GM12878 (cell line): ENCODE results near the gene ZBTB16. TPM values are rescaled to one million over a fixed set of nuclear protein-coding genes. Genes with fewer than 3 reads are reported as not detected.

Experiments used
- CBX5 ChIP-seq: sonication (generic); IDR thresholded peaks from 2 replicates; pipeline ENCODE4 v1.6.1; 2016; ENCODE audit warnings: low read depth, moderate library complexity, mild to moderate bottlenecking, inconsistent platforms
- CREM ChIP-seq: IDR thresholded peaks from 2 replicates; pipeline ENCODE4 v1.6.1; 2014; ENCODE audit warnings: antibody characterized with exemption, low read depth
- HDAC2 ChIP-seq: fragments of 200-600 bp; sonication (generic); IDR thresholded peaks from 2 replicates; pipeline ENCODE4 v1.6.1; 2017
- JUNB ChIP-seq: IDR thresholded peaks from 2 replicates; pipeline ENCODE4 v1.6.1; 2016; ENCODE audit warnings: antibody characterized with exemption, mild to moderate bottlenecking
- KDM1A ChIP-seq: fragments of 200-600 bp; sonication (generic); IDR thresholded peaks from 2 replicates; pipeline ENCODE4 v1.6.1; 2016; ENCODE audit warnings: borderline replicate concordance
- MEF2A ChIP-seq: IDR thresholded peaks from 2 replicates; pipeline ENCODE4 v1.6.1; 2011; ENCODE audit warnings: low read depth, mild to moderate bottlenecking, low read length, moderate library complexity; ENCODE audit not compliant: insufficient read depth
- MXI1 ChIP-seq: fragments of 150-350 bp; IDR thresholded peaks from 2 replicates; pipeline ENCODE4 v1.6.1; 2011; ENCODE audit warnings: low read depth, mild to moderate bottlenecking, inconsistent platforms, low read length, improper control_type of control experiment
- PKNOX1 ChIP-seq: fragments of 450-650 bp; IDR thresholded peaks from 2 replicates; pipeline ENCODE4 v1.6.1; 2016; ENCODE audit warnings: mild to moderate bottlenecking
- PRDM15 ChIP-seq: fragments of 450-650 bp; formaldehyde crosslinking; IDR thresholded peaks from 2 replicates; pipeline ENCODE4 v1.4.0; 2020; ENCODE audit warnings: mild to moderate bottlenecking, moderate library complexity
- RAD51 ChIP-seq: fragments of 450-650 bp; IDR thresholded peaks from 2 replicates; pipeline ENCODE4 v1.6.1; 2016; ENCODE audit warnings: moderate library complexity, mild to moderate bottlenecking, inconsistent platforms
- RB1 ChIP-seq: fragments of 450-650 bp; formaldehyde crosslinking; IDR thresholded peaks from 2 replicates; pipeline ENCODE4 v1.6.1; 2017; ENCODE audit warnings: mild to moderate bottlenecking, borderline replicate concordance
- RBBP5 ChIP-seq: fragments of 200-600 bp; sonication (generic); conservative IDR thresholded peaks from 2 replicates; pipeline ENCODE4 v1.6.1; 2016
- RUNX3 ChIP-seq: IDR thresholded peaks from 2 replicates; pipeline ENCODE4 v1.6.1; 2012; ENCODE audit warnings: low read length, inconsistent platforms
- SRF ChIP-seq, 2 experiments: IDR thresholded peaks; 2 replicates each; pipeline ENCODE4 v1.6.1; 2011; ENCODE audit warnings: low read depth in 2 of 2, low read length in 2 of 2, mild to moderate bottlenecking in 1 of 2, moderate library complexity in 1 of 2
- TCF7 ChIP-seq: IDR thresholded peaks from 2 replicates; pipeline ENCODE4 v1.6.1; 2014; ENCODE audit warnings: antibody characterized with exemption, borderline replicate concordance
- polyA plus RNA-seq, 11 experiments: library from polyadenylated mRNA; depleted of rRNA in 4 of 11; unstranded in 6 of 11; stranded (reverse) in 5 of 11; fragments of >200 nt; fragmentation: Nextera tagmentation in 4 of 11; fragmentation: Illumina TruSeq in 1 of 11; extraction: Ambion mirVana in 4 of 11; extraction: Trizol in 1 of 11; gene quantifications; 1 replicate in 1 of 11; 2 replicates in 10 of 11; pipeline versions ENCODE4 v1.2.1 to v1.2.3, GENCODE V29; 2011 to 2016; ENCODE audit warnings: inconsistent platforms in 2 of 11, missing spikeins in 2 of 11, low read depth in 1 of 11
- total RNA-seq, 4 experiments: library from RNA; depleted of rRNA in 3 of 4; stranded (reverse); fragments of >200 nt in 3 of 4; fragmentation: Illumina TruSeq in 1 of 4; extraction: Trizol in 1 of 4; gene quantifications; 2 replicates each; pipeline versions ENCODE4 v1.2.1 to v1.2.3, GENCODE V29; 2013 to 2021
- TF ChIP-seq, protein P1 (sequence below): fragments of 150-350 bp; IDR thresholded peaks from 2 replicates; pipeline ENCODE4 v1.6.1; 2014; ENCODE audit warnings: mild to moderate bottlenecking, low read depth, low read length

The ZBTB16 gene
- total and polyA plus RNA-seq, 10 of the 15 experiments (the other 5 are each of a cell fraction or from before 2014, with no cell fraction given): 0.38 TPM; not detected in 9

- TF ChIP-seq PRDM15 (CRISPR knock-in tag): no peak
- no peak for TF ChIP-seq KDM1A
- TF ChIP-seq RUNX3: no peak
- TF ChIP-seq RB1: no peak
- TF ChIP-seq PKNOX1: no peak
- TF ChIP-seq SRF (IDR thresholded peaks at IDR 0.05; ENCODE audit: low read depth in 2 of 2, low read length in 2 of 2): no peak
- TF ChIP-seq RAD51: no peak
- no peak for TF ChIP-seq MXI1
- TF ChIP-seq CREM: no peak
- no peak for TF ChIP-seq CBX5
- TF ChIP-seq JUNB: no peak
- no peak for TF ChIP-seq RBBP5
- TF ChIP-seq, protein P1, sequence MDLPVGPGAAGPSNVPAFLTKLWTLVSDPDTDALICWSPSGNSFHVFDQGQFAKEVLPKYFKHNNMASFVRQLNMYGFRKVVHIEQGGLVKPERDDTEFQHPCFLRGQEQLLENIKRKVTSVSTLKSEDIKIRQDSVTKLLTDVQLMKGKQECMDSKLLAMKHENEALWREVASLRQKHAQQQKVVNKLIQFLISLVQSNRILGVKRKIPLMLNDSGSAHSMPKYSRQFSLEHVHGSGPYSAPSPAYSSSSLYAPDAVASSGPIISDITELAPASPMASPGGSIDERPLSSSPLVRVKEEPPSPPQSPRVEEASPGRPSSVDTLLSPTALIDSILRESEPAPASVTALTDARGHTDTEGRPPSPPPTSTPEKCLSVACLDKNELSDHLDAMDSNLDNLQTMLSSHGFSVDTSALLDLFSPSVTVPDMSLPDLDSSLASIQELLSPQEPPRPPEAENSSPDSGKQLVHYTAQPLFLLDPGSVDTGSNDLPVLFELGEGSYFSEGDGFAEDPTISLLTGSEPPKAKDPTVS: no peak
- TF ChIP-seq TCF7: no peak
- no peak for TF ChIP-seq MEF2A
- no peak for TF ChIP-seq HDAC2
Observed at GRCh38 chr11:114279792-114280546, 220.5 kb downstream of the ZBTB16 start (continued).
